Fibroblast of lung (primary cell): ENCODE results near the gene CTTN.

Experiments
- CTCF ChIP-seq, 2 donors: IDR thresholded peaks in 1 of 2; conservative IDR thresholded peaks in 1 of 2; 1 replicate in 1 of 2; 2 replicates in 1 of 2; pipeline ENCODE4 v1.5.1; 2011 to 2012; ENCODE audit warnings: low read length in 2 of 2, control low read depth in 1 of 2, inconsistent platforms in 1 of 2, low read depth in 1 of 2, mild to moderate bottlenecking in 1 of 2
- EZH2 ChIP-seq: IDR thresholded peaks from 2 replicates; pipeline ENCODE4 v1.5.1; 2012; ENCODE audit warnings: low read length, control low read depth, mild to moderate bottlenecking; ENCODE audit errors: missing control alignments

- TF ChIP-seq CTCF (conservative IDR thresholded peaks at IDR 0.05 in 1 of 2, IDR thresholded peaks at IDR 0.05 in 1 of 2; ENCODE audit: low read depth in 1 of 2, low read length in 2 of 2) (no peak), EZH2 (no peak)
Observed at GRCh38 chr11:70435361-70435760, 37.0 kb downstream of the CTTN start.
